SK-N-MC (cell line): ENCODE results near the gene PLEKHM2.

Experiments used
- EZH2 ChIP-seq: fragments of 200-600 bp; sonication (generic); IDR thresholded peaks from one replicate; pipeline ENCODE4 v1.6.1; 2017; ENCODE audit warnings: antibody characterized with exemption
- POLR2AphosphoS5 ChIP-seq: IDR thresholded peaks from 2 replicates; pipeline ENCODE4 v1.6.1; 2012; ENCODE audit warnings: mild to moderate bottlenecking, low read depth, low read length, borderline replicate concordance

- no peak for TF ChIP-seq POLR2AphosphoS5
- TF ChIP-seq EZH2: no peak
Observed at GRCh38 chr1:15736892-15737261, 52.8 kb downstream of the PLEKHM2 start.
